ENCODE data around the gene RNF14.

DNA sequence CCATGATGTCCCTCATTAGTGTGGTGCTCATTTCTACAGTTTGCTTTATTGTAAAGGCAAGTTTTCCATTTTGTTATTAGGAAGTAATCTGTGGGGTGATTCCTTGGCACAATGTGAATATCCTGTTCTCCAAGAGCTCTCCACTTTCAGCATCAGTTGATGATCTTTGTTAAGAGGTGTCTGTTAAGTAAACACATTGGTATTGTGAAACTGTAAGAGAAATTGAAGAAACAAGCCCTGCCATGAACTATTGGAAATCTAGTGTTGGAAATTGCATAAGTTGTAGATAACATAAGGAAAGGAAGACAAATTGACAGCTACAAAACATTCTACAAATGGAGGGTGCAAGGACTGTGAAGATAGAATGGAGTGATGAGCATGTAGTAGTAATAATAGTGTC lies 17.2 kb downstream of the RNF14 start:
- TF ChIP-seq, protein P1, sequence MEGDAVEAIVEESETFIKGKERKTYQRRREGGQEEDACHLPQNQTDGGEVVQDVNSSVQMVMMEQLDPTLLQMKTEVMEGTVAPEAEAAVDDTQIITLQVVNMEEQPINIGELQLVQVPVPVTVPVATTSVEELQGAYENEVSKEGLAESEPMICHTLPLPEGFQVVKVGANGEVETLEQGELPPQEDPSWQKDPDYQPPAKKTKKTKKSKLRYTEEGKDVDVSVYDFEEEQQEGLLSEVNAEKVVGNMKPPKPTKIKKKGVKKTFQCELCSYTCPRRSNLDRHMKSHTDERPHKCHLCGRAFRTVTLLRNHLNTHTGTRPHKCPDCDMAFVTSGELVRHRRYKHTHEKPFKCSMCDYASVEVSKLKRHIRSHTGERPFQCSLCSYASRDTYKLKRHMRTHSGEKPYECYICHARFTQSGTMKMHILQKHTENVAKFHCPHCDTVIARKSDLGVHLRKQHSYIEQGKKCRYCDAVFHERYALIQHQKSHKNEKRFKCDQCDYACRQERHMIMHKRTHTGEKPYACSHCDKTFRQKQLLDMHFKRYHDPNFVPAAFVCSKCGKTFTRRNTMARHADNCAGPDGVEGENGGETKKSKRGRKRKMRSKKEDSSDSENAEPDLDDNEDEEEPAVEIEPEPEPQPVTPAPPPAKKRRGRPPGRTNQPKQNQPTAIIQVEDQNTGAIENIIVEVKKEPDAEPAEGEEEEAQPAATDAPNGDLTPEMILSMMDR (conservative IDR thresholded peaks at IDR 0.05; ENCODE audit: low read length), result no peak
- TF ChIP-seq EZH2phosphoT487 (IDR thresholded peaks at IDR 0.05; ENCODE audit: borderline replicate concordance), result no peak
